Upper lobe of left lung (tissue), 6 donors: ENCODE measurements around the gene PCBP3. TPM values are rescaled to one million over a fixed set of nuclear protein-coding genes. Genes with fewer than 3 reads are reported as not detected.
"Not testable (repeated sequence)": the region's sequence is repeated elsewhere in the genome, so short reads cannot be mapped to it uniquely, and the experiment has no call there.

Source experiments
- ATAC-seq, 2 donors: fragments of 200-7000 bp; cut with Tn5 transposase; one replicate each; pipeline ENCODE4 v1.9.1; 2022; ENCODE audit warnings: mild to moderate bottlenecking in 2 of 2, moderate library complexity in 2 of 2; ENCODE audit not compliant: low FRiP score in 2 of 2
- DNase-seq, 2 donors: peaks; one replicate each; pipeline ENCODE4 v3.0.0-alpha.2; 2019 to 2020
- H3K27ac ChIP-seq, 4 donors: fragments of 200-600 bp; sonication (generic); one replicate each; pipeline ENCODE4 v1.5.1; 2016 to 2019
- H3K27me3 ChIP-seq, 4 donors: fragments of 200-600 bp; sonication (generic); one replicate each; pipeline ENCODE4 v1.5.1; 2017 to 2019
- H3K36me3 ChIP-seq, 4 donors: fragments of 200-600 bp; sonication (generic); one replicate each; pipeline ENCODE4 v1.5.1; 2016 to 2019
- H3K4me1 ChIP-seq, 4 donors: fragments of 200-600 bp; sonication (generic); one replicate each; pipeline ENCODE4 v1.5.1; 2018 to 2019
- H3K4me3 ChIP-seq, 4 donors: fragments of 200-600 bp; sonication (generic); one replicate each; pipeline ENCODE4 v1.5.1; 2017 to 2019; ENCODE audit warnings: mild to moderate bottlenecking in 2 of 4, moderate library complexity in 1 of 4
- H3K9me3 ChIP-seq, 4 donors: fragments of 200-600 bp; sonication (generic); one replicate each; pipeline ENCODE4 v1.5.1; 2018 to 2019
- EP300 ChIP-seq, 4 donors: sonication (generic); formaldehyde crosslinking; IDR thresholded peaks; one replicate each; pipeline ENCODE4 v1.5.1; 2017; ENCODE audit warnings: antibody characterized with exemption in 4 of 4, control low read depth in 2 of 4
- POLR2A ChIP-seq, 4 donors: fragments of 450-650 bp; IDR thresholded peaks; one replicate each; pipeline ENCODE4 v1.5.1; 2016 to 2017; ENCODE audit warnings: antibody characterized with exemption in 4 of 4, mild to moderate bottlenecking in 2 of 4
- POLR2AphosphoS5 ChIP-seq, 2 donors: sonication (generic); formaldehyde crosslinking; IDR thresholded peaks; one replicate each; pipeline ENCODE4 v1.5.1; 2017; ENCODE audit warnings: antibody characterized with exemption in 2 of 2
- WGBS, 2 donors: methylation state at CpG; one replicate each; pipeline ENCODE4 v1.1.5; 2017 to 2018; 5-methylcytosine and 5-hydroxymethylcytosine counted together
- total RNA-seq, 6 donors: library from RNA; depleted of rRNA in 4 of 6; stranded (reverse); fragments of >200 nt in 4 of 6; gene quantifications; one replicate each; pipeline versions ENCODE4 v1.1.0 to v1.2.1, GENCODE V29; 2016 to 2021
- TF ChIP-seq, protein P1 (sequence below), 6 experiments: fragments of 450-650 bp in 4 of 6; fragments of 200-600 bp in 2 of 6; sonication (generic) in 2 of 6; IDR thresholded peaks; one replicate each; pipeline ENCODE4 v1.5.1; 2016 to 2019; ENCODE audit warnings: antibody characterized with exemption in 6 of 6
- donor health status: DM: no; HTN: no; CAD: no; lungs with moderate emphysema.
- donor health status: DM: no; HTN: yes; CAD: no; lungs with severe emphysema.

PCBP3 gene
- total RNA-seq, 6 donors from 2014 or later: 0.78 to 10.5 (median 3.3) TPM

DNA sequence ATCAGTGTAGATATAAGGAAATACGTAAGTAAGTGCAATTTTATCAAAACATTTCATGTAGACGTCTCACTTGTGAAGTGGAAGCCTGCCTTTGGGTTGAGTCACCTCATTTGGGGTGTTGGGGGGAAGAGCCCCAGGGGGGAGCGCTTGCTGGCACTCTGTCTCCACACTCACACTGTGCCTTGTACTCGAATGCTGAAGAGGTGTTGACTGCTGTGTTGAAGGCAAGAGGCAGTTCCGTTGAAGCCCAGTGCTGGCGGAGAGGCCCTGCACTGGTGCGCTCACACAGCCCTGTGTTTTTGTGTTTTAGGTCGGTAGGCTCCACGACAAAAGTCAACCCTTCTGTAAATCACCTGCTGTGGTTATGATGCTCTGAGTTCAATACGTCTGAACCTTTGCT, 206.1 kb downstream of the PCBP3 start:
- H3K4me3 ChIP-seq: no peak overlapping the region
- H3K27ac ChIP-seq: no peak overlapping the region
- WGBS, 2 donors: 79 to 86% methylated on average over 10 of the region's 10 CpGs
- DNase-seq (no peak), ATAC-seq (no peak)
- H3K9me3 ChIP-seq: no peaks in the 10 kb centered on the region
- H3K4me1 ChIP-seq: no peaks in the 10 kb centered on the region
- H3K36me3 ChIP-seq: no peaks in the 10 kb centered on the region
- no peak for TF ChIP-seq EP300 (IDR thresholded peaks at IDR 0.05)
- no peak for TF ChIP-seq POLR2AphosphoS5 (IDR thresholded peaks at IDR 0.05)
- no peak for TF ChIP-seq POLR2A (IDR thresholded peaks at IDR 0.05)
- TF ChIP-seq, protein P1, sequence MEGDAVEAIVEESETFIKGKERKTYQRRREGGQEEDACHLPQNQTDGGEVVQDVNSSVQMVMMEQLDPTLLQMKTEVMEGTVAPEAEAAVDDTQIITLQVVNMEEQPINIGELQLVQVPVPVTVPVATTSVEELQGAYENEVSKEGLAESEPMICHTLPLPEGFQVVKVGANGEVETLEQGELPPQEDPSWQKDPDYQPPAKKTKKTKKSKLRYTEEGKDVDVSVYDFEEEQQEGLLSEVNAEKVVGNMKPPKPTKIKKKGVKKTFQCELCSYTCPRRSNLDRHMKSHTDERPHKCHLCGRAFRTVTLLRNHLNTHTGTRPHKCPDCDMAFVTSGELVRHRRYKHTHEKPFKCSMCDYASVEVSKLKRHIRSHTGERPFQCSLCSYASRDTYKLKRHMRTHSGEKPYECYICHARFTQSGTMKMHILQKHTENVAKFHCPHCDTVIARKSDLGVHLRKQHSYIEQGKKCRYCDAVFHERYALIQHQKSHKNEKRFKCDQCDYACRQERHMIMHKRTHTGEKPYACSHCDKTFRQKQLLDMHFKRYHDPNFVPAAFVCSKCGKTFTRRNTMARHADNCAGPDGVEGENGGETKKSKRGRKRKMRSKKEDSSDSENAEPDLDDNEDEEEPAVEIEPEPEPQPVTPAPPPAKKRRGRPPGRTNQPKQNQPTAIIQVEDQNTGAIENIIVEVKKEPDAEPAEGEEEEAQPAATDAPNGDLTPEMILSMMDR (IDR thresholded peaks at IDR 0.05): no peak
- H3K27me3 ChIP-seq: no peaks in the 10 kb centered on the region

DNA sequence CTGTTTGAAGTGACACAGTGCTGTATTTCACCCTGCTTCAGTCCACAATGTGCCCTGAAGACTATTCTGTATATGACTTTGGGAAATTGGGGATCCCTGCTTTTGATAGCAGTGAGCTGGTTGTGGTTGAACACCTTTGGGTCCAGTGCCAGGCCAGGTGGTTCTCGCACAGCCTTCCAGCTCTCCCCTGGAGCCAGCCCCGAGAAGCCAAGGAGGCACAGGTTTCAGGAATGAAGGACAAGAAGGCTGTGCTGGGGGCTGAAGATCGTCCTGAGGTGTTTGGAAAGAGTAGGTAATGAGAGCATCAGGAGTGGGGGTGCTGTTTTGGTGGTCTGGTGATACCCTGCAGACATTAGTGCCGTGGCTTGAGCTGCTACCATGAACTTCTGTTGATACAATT, 206.7 kb downstream of the PCBP3 start:
- Histone ChIP-seq H3K27me3 (no peaks in the 10 kb centered on the region), H3K9me3 (no peaks in the 10 kb centered on the region), H3K4me1 (no peaks in the 10 kb centered on the region), H3K27ac (no peak overlapping the region), H3K4me3 (no peak overlapping the region), H3K36me3 (no peaks in the 10 kb centered on the region)
- WGBS, 2 donors: 92 to 94% methylated on average over 4 of the region's 4 CpGs
- DNase-seq (no peak), ATAC-seq (no peak)
- TF ChIP-seq POLR2A (IDR thresholded peaks at IDR 0.05): no peak
- TF ChIP-seq EP300 (IDR thresholded peaks at IDR 0.05): no peak
- TF ChIP-seq, protein P1 (IDR thresholded peaks at IDR 0.05): no peak
- TF ChIP-seq POLR2AphosphoS5 (IDR thresholded peaks at IDR 0.05): no peak

DNA sequence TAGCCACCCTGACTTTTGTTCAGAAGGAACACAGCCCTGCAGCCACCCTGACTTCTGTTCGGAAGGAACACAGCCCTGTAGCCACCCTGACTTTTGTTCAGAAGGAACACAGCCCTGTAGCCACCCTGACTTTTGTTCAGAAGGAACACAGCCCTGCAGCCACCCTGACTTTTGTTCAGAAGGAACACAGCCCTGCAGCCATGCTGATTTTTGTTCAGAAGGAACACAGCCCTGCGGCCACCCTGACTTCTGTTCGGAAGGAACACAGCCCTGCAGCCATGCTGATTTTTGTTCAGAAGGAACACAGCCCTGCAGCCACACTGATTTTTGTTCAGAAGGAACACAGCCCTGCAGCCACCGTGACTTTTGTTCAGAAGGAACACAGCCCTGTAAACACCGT, 208.9 kb downstream of the PCBP3 start:
- H3K9me3 ChIP-seq, H3K4me3 ChIP-seq, H3K27ac ChIP-seq, H3K27me3 ChIP-seq, ATAC-seq, H3K4me1 ChIP-seq, H3K36me3 ChIP-seq, DNase-seq: not testable (repeated sequence)
- WGBS, 2 donors: 70 to 85% methylated on average over 3 to 5 of the region's 5 CpGs

DNA sequence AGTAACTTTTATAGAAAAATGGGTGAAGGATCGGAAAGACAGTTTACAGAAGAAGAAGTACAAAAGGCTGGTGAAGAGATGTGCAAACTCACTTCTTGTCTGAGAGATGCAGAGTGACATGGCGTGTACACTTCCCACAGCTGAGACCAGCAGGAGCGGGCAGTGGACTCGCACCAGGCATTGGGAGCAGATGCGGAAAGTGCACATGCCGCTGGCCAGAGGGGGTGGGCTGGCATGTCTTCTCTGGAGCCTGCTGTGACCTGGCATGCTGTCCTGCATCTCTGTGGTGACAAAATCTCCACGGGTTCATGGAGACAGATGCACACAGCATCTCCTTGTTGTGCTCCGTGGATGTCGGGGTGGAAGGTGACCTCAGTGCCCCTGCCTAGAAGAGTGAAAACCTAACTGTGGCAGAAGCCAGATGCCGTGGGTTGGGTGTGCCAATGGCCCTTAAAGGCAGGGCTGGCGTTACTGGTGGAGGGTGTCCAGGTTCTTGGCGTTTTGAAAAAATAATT, 209.4 kb downstream of the PCBP3 start:
- Histone ChIP-seq H3K9me3 (no peaks in the 10 kb centered on the region), H3K27ac (no peak overlapping the region), H3K27me3 (no peaks in the 10 kb centered on the region), H3K4me1 (no peaks in the 10 kb centered on the region), H3K4me3 (no peak overlapping the region), H3K36me3 (no peaks in the 10 kb centered on the region)
- ATAC-seq (no peak), DNase-seq (no peak)
- WGBS, 2 donors: 87 to 88% methylated on average over 12 of the region's 12 CpGs
- TF ChIP-seq EP300 (IDR thresholded peaks at IDR 0.05) (no peak), POLR2A (IDR thresholded peaks at IDR 0.05) (no peak)

DNA sequence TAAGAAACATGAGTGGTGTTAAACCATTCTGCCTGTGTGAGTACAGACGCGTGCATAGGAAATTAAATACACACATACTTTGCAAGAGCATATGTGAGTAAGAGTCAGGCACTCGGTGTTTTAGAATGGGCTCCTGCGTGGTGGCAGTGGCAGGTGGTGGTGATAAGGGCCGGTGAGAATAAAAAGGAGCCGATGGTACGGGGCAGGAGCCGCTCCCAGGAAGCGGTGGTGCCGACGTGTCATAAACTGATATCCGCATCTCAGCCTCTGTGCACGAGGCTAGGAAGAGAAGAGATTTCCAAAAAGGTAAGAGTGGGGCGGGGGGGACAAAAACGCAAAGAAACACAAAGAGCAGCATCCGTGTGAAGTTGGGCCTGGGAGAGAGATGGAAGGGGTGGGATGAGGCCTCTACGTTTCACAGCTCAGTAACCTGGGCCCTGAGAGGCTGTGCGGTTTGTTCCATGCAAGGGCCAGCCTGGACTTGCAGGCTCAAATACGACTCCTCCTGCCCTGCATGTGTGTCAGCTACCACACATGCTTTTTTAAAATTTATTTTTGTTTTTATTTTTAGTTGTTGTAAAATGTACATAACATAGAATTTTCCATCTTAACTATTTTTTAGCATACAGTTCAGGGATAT, 210.3 kb downstream of the PCBP3 start:
- H3K4me3 ChIP-seq: no peak overlapping the region
- H3K27me3 ChIP-seq: no peaks in the 10 kb centered on the region
- H3K4me1 ChIP-seq: no peaks in the 10 kb centered on the region
- ATAC-seq: no peak
- H3K36me3 ChIP-seq: no peaks in the 10 kb centered on the region
- WGBS, 2 donors: 80 to 82% methylated on average over 19 of the region's 19 CpGs
- TF ChIP-seq POLR2AphosphoS5 (IDR thresholded peaks at IDR 0.05) (no peak), POLR2A (IDR thresholded peaks at IDR 0.05) (no peak), EP300 (IDR thresholded peaks at IDR 0.05) (no peak)
- TF ChIP-seq, protein P1 (IDR thresholded peaks at IDR 0.05): no peak
- no peaks in the 10 kb centered on the region for H3K9me3 ChIP-seq
- no peak overlapping the region for H3K27ac ChIP-seq
- DNase-seq: no peak

DNA sequence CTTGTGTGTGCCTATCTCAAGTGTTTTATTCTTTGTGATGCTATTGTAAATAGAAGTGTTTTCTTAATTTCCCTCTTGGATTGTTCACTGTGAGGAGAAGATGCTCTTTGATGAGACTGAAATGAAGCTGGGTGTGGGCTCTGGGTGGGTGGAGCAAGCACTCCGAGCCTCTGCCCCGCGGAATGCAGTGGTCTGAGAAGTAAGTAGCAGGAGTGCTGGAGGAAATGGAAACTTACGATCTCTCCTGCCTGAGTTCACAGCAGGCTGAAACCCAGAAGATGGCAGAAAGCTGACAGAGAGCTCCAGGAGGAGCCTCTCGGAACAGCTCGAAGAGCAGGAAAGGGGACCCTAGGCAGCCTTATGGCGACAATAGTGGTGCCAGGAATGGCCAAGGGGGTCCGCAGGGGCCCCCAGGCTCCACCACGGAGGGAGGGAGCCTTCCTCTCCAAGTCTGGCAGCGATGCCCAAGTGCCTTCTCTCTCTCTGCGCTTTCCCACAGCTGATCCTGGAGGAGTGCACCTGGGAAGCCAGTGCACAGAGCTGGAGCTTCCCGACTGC, 211.2 kb downstream of the PCBP3 start:
- Histone ChIP-seq H3K27ac (no peak overlapping the region), H3K4me3 (no peak overlapping the region), H3K4me1 (no peaks in the 10 kb centered on the region), H3K36me3 (no peaks in the 10 kb centered on the region), H3K27me3 (no peaks in the 10 kb centered on the region), H3K9me3 (no peaks in the 10 kb centered on the region)
- ATAC-seq: no peak
- WGBS, 2 donors: 62 to 67% methylated on average over 11 to 12 of the region's 12 CpGs
- peak in 1 of 2 donors; percentile 26 for DNase-seq
- TF ChIP-seq EP300 (IDR thresholded peaks at IDR 0.05) (no peak), POLR2AphosphoS5 (IDR thresholded peaks at IDR 0.05) (no peak), POLR2A (IDR thresholded peaks at IDR 0.05) (no peak)
- TF ChIP-seq, protein P1 (IDR thresholded peaks at IDR 0.05): no peak
